ENCODE data around the gene QSOX2. TPM values are rescaled to one million over a fixed set of nuclear protein-coding genes. Genes with fewer than 3 reads are reported as not detected.

QSOX2 gene
- polyA plus RNA-seq, 3 donors = 4.5 to 7.3 (median 6.8) TPM

- no peak overlapping the region for H3K27ac ChIP-seq (ENCODE audit: low read depth, low read length)
- WGBS, 3 donors = 92% methylated on average over 37 of the region's 37 CpGs
Measured at GRCh38 chr9:136216541-136217244, 28.9 kb downstream of the QSOX2 start.

- no peak overlapping the region for H3K27ac ChIP-seq (ENCODE audit: low read depth, low read length)
- 91 to 100% (median 99%) methylated on average over 9 of the region's 9 CpGs for WGBS, 3 donors
Measured at GRCh38 chr9:136213733-136214132, 31.9 kb downstream of the QSOX2 start.

- 86 to 91% (median 88%) methylated on average over 28 of the region's 28 CpGs for WGBS, 3 donors
- no peak overlapping the region for H3K27ac ChIP-seq (ENCODE audit: low read depth, low read length)
Measured at GRCh38 chr9:136212345-136212950, 33.2 kb downstream of the QSOX2 start.

- no peak overlapping the region for H3K27ac ChIP-seq (ENCODE audit: low read depth, low read length)
- WGBS, 3 donors = 92 to 93% (median 93%) methylated on average over 35 of the region's 35 CpGs
Measured at GRCh38 chr9:136211441-136212344, 33.9 kb downstream of the QSOX2 start.

GRCh38 chr9:136211006-136211405, 34.6 kb downstream of the QSOX2 start:
- H3K27ac ChIP-seq (ENCODE audit: low read depth, low read length) = no peak overlapping the region
- 91 to 94% (median 93%) methylated on average over 14 to 15 of the region's 15 CpGs for WGBS, 3 donors

GRCh38 chr9:136210276-136210675, 35.3 kb downstream of the QSOX2 start:
- WGBS, 3 donors = 90 to 96% (median 96%) methylated on average over 16 of the region's 16 CpGs
- no peak overlapping the region for H3K27ac ChIP-seq (ENCODE audit: low read depth, low read length)

GRCh38 chr9:136209786-136210185, 35.8 kb downstream of the QSOX2 start:
- 85 to 87% (median 85%) methylated on average over 17 of the region's 17 CpGs for WGBS, 3 donors
- H3K27ac ChIP-seq (ENCODE audit: low read depth, low read length) = no peak overlapping the region

- no peak overlapping the region for H3K27ac ChIP-seq (ENCODE audit: low read depth, low read length)
- WGBS, 3 donors = 96 to 97% (median 96%) methylated on average over 16 to 17 of the region's 17 CpGs
Measured at GRCh38 chr9:136209232-136209631, 36.4 kb downstream of the QSOX2 start.

- WGBS, 3 donors = 85 to 90% (median 88%) methylated on average over 17 of the region's 17 CpGs
Measured at GRCh38 chr9:136208675-136209074, 36.9 kb downstream of the QSOX2 start.

GRCh38 chr9:136207616-136208015, 38.0 kb downstream of the QSOX2 start:
- no peak overlapping the region for H3K27ac ChIP-seq (ENCODE audit: low read depth, low read length)
- 86 to 90% (median 89%) methylated on average over 9 of the region's 9 CpGs for WGBS, 3 donors

More at GRCh38 chr9:136208675-136209074, 36.9 kb downstream of the QSOX2 start:
- no peak overlapping the region for H3K27ac ChIP-seq (ENCODE audit: low read depth, low read length)

GRCh38 chr9:136206602-136207275, 38.9 kb downstream of the QSOX2 start:
- WGBS, 3 donors = 62 to 87% (median 64%) methylated on average over 16 of the region's 16 CpGs

GRCh38 chr9:136205707-136205992, 40.0 kb downstream of the QSOX2 start:
- 84 to 88% (median 85%) methylated on average over 5 of the region's 5 CpGs for WGBS, 3 donors
- no peak overlapping the region for H3K27ac ChIP-seq (ENCODE audit: low read depth, low read length)

More at GRCh38 chr9:136206602-136207275, 38.9 kb downstream of the QSOX2 start:
- no peak overlapping the region for H3K27ac ChIP-seq (ENCODE audit: low read depth, low read length)

GRCh38 chr9:136204838-136205706, 40.5 kb downstream of the QSOX2 start, which contains the start of gene LHX3:
TSS of gene LHX3 (minus strand) at chr9:136205128. CDS start at chr9:136205012, 116 bp downstream.
- H3K27ac ChIP-seq (ENCODE audit: low read depth, low read length) = no peak within 1 kb of the TSS
- WGBS, 3 donors = 9 to 16% (median 9%) methylated on average over 52 to 69 of the region's 70 CpGs

- WGBS, 3 donors = 49 to 54% (median 52%) methylated on average over 25 of the region's 25 CpGs
- no peak overlapping the region for H3K27ac ChIP-seq (ENCODE audit: low read depth, low read length)
Measured at GRCh38 chr9:136204145-136204805, 41.3 kb downstream of the QSOX2 start.

- 19 to 21% (median 19%) methylated on average over 28 to 33 of the region's 33 CpGs for WGBS, 3 donors
- no peak overlapping the region for H3K27ac ChIP-seq (ENCODE audit: low read depth, low read length)
Measured at GRCh38 chr9:136203408-136204144, 42.0 kb downstream of the QSOX2 start.

Measured in adipose tissue (tissue), 3 donors.